Mesendoderm (in vitro differentiated cells): Measurements from ENCODE around the gene MRS2.

Experiments
- DNase-seq: peaks from one replicate; pipeline ENCODE4 v3.0.0; 2013
- H2AK5ac ChIP-seq: 2 replicates; pipeline ENCODE4 v1.6.1; 2013; ENCODE audit warnings: low read length, inconsistent platforms
- H2BK120ac ChIP-seq: 2 replicates; pipeline ENCODE4 v1.6.1; 2013; ENCODE audit warnings: low read depth, mild to moderate bottlenecking, low read length, moderate library complexity, mixed read lengths
- H2BK15ac ChIP-seq: replicated peaks from 2 replicates; pipeline ENCODE4 v1.6.1; 2013; ENCODE audit warnings: low read depth, mild to moderate bottlenecking, moderate library complexity
- H2BK5ac ChIP-seq: 2 replicates; pipeline ENCODE4 v1.6.1; 2013; ENCODE audit warnings: low read length, inconsistent platforms
- H3K18ac ChIP-seq: 2 replicates; pipeline ENCODE4 v1.6.1; 2013; ENCODE audit warnings: mild to moderate bottlenecking, low read length, mixed read lengths
- H3K23ac ChIP-seq: one replicate; pipeline ENCODE4 v1.6.1; 2013; ENCODE audit warnings: low read length
- H3K27ac ChIP-seq: 2 replicates; pipeline ENCODE4 v1.5.1; 2013; ENCODE audit warnings: low read depth, mild to moderate bottlenecking, inconsistent platforms, low read length, moderate library complexity
- H3K27me3 ChIP-seq: 2 replicates; pipeline ENCODE4 v1.6.1; 2013; ENCODE audit warnings: low read length, control low read depth, mild to moderate bottlenecking, inconsistent platforms; ENCODE audit not compliant: insufficient read depth, poor library complexity
- H3K36me3 ChIP-seq: 2 replicates; pipeline ENCODE4 v1.6.1; 2013; ENCODE audit warnings: low read length, inconsistent platforms; ENCODE audit not compliant: control insufficient read depth, insufficient read depth
- H3K4ac ChIP-seq: one replicate; pipeline ENCODE4 v1.6.1; 2013; ENCODE audit warnings: low read depth, mild to moderate bottlenecking, low read length, moderate library complexity
- H3K4me1 ChIP-seq: 2 replicates; pipeline ENCODE4 v1.6.1; 2013; ENCODE audit warnings: low read depth, low read length, inconsistent platforms; ENCODE audit not compliant: control insufficient read depth
- H3K4me2 ChIP-seq: 2 replicates; pipeline ENCODE4 v1.6.1; 2013; ENCODE audit warnings: low read length
- H3K4me3 ChIP-seq: 2 replicates; pipeline ENCODE4 v1.5.1; 2013; ENCODE audit warnings: mild to moderate bottlenecking, low read length
- H3K56ac ChIP-seq: one replicate; pipeline ENCODE4 v1.6.1; 2013; ENCODE audit warnings: low read length
- H3K79me1 ChIP-seq: 2 replicates; pipeline ENCODE4 v1.6.1; 2013; ENCODE audit warnings: low read length, inconsistent platforms
- H3K79me2 ChIP-seq: 2 replicates; pipeline ENCODE4 v1.6.1; 2013; ENCODE audit warnings: mild to moderate bottlenecking, low read length; ENCODE audit not compliant: control insufficient read depth, insufficient read depth
- H3K9ac ChIP-seq: 2 replicates; pipeline ENCODE4 v1.6.1; 2013; ENCODE audit warnings: low read length, inconsistent platforms
- H4K5ac ChIP-seq: one replicate; pipeline ENCODE4 v1.6.1; 2013; ENCODE audit warnings: low read length
- H4K8ac ChIP-seq: one replicate; pipeline ENCODE4 v1.6.1; 2013; ENCODE audit warnings: low read depth, mild to moderate bottlenecking, control low read depth, low read length, moderate library complexity
- WGBS: extraction: QIAGEN DNeasy Blood & Tissue Kit; methylation state at CpG from one replicate; pipeline ENCODE4 v1.1.7; 2013; ENCODE audit warnings: low lambda C conversion rate, missing lambda C conversion rate; ENCODE audit not compliant: insufficient coverage; ENCODE audit errors: extremely low coverage; 5-methylcytosine and 5-hydroxymethylcytosine counted together

MRS2 gene

GRCh38 chr6:24401458-24401857 lies 1.3 kb upstream of the MRS2 start:
- Histone ChIP-seq H3K9ac (no peak overlapping the region), H3K79me2 (peaks cover 34% of the 10 kb centered on the region), H2BK120ac (no peak overlapping the region), H3K56ac (peak overlapping the region; percentile 1), H2BK5ac (no peak overlapping the region), H4K5ac (no peak overlapping the region), H4K8ac (no peak overlapping the region), H3K27me3 (no peaks in the 10 kb centered on the region), H3K18ac (peak overlapping the region; percentile 71), H2BK15ac (no peak overlapping the region), H3K4me2 (no peak overlapping the region), H3K4me1 (peaks cover 13% of the 10 kb centered on the region), H3K4me3 (no peak overlapping the region), H3K79me1 (peaks cover 2% of the 10 kb centered on the region), H3K27ac (peak overlapping the region; percentile 32), H3K36me3 (no peaks in the 10 kb centered on the region), H2AK5ac (no peak overlapping the region), H3K23ac (no peak overlapping the region), H3K4ac (no peak overlapping the region)
- no CpG with 5 or more reads among the region's 4 CpGs for WGBS
- peak; percentile 86 for DNase-seq

- DNase-seq: peak; percentile 80
- H3K23ac ChIP-seq: no peak overlapping the region
Observed at GRCh38 chr6:24403501-24403824, 727 bp downstream of the MRS2 start.

DNA sequence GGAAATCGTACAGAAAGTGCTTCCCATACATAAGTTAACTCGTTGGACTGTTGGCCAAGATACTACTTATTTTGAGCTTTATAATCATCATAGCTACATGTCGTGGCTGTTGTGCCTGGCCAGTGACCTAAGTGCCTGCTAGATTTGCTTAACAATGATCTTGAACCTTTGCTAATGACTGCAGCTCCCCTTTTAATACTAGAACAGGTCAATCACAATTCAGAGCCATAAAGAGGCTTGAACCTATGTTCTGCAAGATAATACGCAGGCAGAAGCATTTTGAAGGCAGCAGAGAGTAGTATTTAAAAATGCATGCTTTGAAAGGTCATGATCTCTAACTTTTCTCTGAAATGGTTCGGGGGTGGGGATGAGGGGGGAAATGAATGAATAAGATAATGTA lies 2.5 kb downstream of the MRS2 start:
- H3K4ac ChIP-seq: no peak overlapping the region
- H3K4me1 ChIP-seq: peaks cover 8% of the 10 kb centered on the region
- H3K9ac ChIP-seq: peak overlapping the region; percentile 15
- H4K8ac ChIP-seq: no peak overlapping the region
- no peaks in the 10 kb centered on the region for H3K27me3 ChIP-seq
- H4K5ac ChIP-seq: peak overlapping the region; percentile 33
- H2BK120ac ChIP-seq: no peak overlapping the region
- peaks cover 2% of the 10 kb centered on the region for H3K36me3 ChIP-seq
- no peak for DNase-seq
- no CpG with 5 or more reads among the region's 5 CpGs for WGBS
- no peak overlapping the region for H3K23ac ChIP-seq
- H2BK15ac ChIP-seq: no peak overlapping the region
- H3K56ac ChIP-seq: peak overlapping the region; percentile 68
- no peak overlapping the region for H2AK5ac ChIP-seq
- no peak overlapping the region for H2BK5ac ChIP-seq
- H3K79me2 ChIP-seq: peaks cover 46% of the 10 kb centered on the region
- H3K4me3 ChIP-seq: no peak overlapping the region
- H3K27ac ChIP-seq: no peak overlapping the region
- H3K4me2 ChIP-seq: peak overlapping the region; percentile 18
- H3K18ac ChIP-seq: no peak overlapping the region
- peaks cover 2% of the 10 kb centered on the region for H3K79me1 ChIP-seq

More at GRCh38 chr6:24403501-24403824, 727 bp downstream of the MRS2 start:
- Histone ChIP-seq H3K4ac (no peak overlapping the region), H3K36me3 (no peaks in the 10 kb centered on the region), H3K9ac (peak overlapping the region; percentile 96), H2BK5ac (peak overlapping the region; percentile 37), H2AK5ac (no peak overlapping the region), H3K56ac (peak overlapping the region; percentile 96), H3K27me3 (no peaks in the 10 kb centered on the region), H3K79me1 (peaks cover 2% of the 10 kb centered on the region), H3K4me2 (peak overlapping the region; percentile 30), H2BK15ac (no peak overlapping the region), H2BK120ac (no peak overlapping the region), H4K5ac (no peak overlapping the region), H3K18ac (peak overlapping the region; percentile 29), H3K27ac (no peak overlapping the region), H3K4me1 (peaks cover 13% of the 10 kb centered on the region), H4K8ac (no peak overlapping the region), H3K4me3 (peak overlapping the region; percentile 87), H3K79me2 (peaks cover 42% of the 10 kb centered on the region)
- no CpG with 5 or more reads among the region's 12 CpGs for WGBS

DNA sequence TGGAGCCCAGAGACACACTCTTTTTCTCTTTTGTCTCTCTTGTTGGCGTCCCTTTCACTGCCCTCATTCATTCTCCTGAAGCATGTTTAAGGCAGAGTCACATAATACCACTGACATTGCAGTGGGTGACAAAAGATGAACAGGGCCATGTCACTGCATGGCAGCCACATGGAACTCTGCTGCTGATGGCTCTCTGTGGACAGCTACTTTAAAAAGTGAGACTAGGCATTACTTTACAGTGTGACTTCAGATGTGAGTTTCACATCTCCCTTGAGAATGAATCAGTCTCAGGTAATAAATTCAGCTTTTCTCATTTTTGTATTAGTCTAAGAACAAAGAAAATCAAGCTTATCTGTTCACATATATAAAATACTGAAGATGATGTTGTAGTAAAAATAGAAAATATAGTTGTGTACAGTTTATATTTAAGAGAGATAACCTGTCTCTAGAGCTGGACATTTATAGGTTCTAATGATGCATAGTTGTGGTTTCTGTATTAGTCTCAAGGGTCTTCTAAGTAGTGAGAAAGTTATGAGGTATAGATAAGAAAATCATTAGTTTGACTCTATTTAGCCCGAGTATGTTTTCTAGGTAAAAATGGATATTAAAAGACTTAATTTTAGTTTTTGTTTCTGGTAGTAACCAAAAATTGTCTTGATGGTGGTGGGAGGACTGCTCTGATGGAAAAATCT lies 6.1 kb downstream of the MRS2 start:
- no peak overlapping the region for H3K18ac ChIP-seq

DNA sequence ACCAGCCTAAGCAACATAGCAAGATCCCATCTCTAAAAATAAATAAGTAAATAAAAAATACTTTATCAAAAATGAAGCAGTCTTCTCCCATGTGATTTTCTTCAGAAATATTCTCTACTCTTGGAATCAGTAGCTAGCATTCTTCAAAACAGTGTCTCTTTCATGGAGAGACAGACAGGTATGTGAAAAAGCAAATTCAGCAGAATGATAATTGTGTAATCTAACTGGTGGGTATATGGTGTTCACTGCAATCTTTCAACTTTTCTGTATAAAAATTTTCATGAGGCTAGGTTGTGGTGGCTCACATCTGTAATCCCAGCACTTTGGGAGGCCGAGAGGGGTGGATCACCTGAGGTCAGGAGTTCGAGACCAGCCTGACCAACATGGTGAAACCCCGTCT lies 7.9 kb downstream of the MRS2 start:
- DNase-seq: no peak
- WGBS: no CpG with 5 or more reads among the region's 3 CpGs

More for the DNA sequence above, 6.1 kb downstream of the MRS2 start:
- Histone ChIP-seq H3K4me1 (peaks cover 3% of the 10 kb centered on the region), H3K36me3 (peaks cover 6% of the 10 kb centered on the region), H3K4ac (no peak overlapping the region), H4K8ac (no peak overlapping the region), H3K4me2 (no peak overlapping the region), H2BK120ac (no peak overlapping the region), H2BK5ac (no peak overlapping the region), H2BK15ac (no peak overlapping the region), H3K79me1 (peaks cover 6% of the 10 kb centered on the region), H3K27me3 (no peaks in the 10 kb centered on the region), H3K79me2 (peaks cover 32% of the 10 kb centered on the region), H3K4me3 (no peak overlapping the region), H4K5ac (no peak overlapping the region), H2AK5ac (no peak overlapping the region), H3K56ac (no peak overlapping the region), H3K23ac (no peak overlapping the region), H3K27ac (no peak overlapping the region), H3K9ac (no peak overlapping the region)
- DNase-seq: no peak
- no CpG with 5 or more reads among the region's 2 CpGs for WGBS

GRCh38 chr6:24412294-24412693 lies 9.6 kb downstream of the MRS2 start:
- Histone ChIP-seq H3K23ac (no peak overlapping the region), H2BK15ac (no peak overlapping the region), H4K5ac (no peak overlapping the region), H2AK5ac (no peak overlapping the region), H3K4me2 (no peak overlapping the region), H3K56ac (no peak overlapping the region), H3K79me2 (peaks cover 15% of the 10 kb centered on the region), H3K27me3 (no peaks in the 10 kb centered on the region), H3K79me1 (peaks cover 4% of the 10 kb centered on the region), H3K4me1 (no peaks in the 10 kb centered on the region), H3K9ac (no peak overlapping the region), H3K36me3 (peaks cover 7% of the 10 kb centered on the region), H2BK120ac (no peak overlapping the region), H4K8ac (no peak overlapping the region), H3K18ac (no peak overlapping the region), H3K4me3 (no peak overlapping the region), H3K27ac (no peak overlapping the region), H2BK5ac (no peak overlapping the region), H3K4ac (no peak overlapping the region)
- no CpG with 5 or more reads among the region's 4 CpGs for WGBS
- no peak for DNase-seq

More for the DNA sequence above, 7.9 kb downstream of the MRS2 start:
- no peak overlapping the region for H3K4ac ChIP-seq
- peaks cover 18% of the 10 kb centered on the region for H3K79me2 ChIP-seq
- H3K79me1 ChIP-seq: peaks cover 4% of the 10 kb centered on the region
- no peak overlapping the region for H3K27ac ChIP-seq
- H3K4me3 ChIP-seq: no peak overlapping the region
- H2BK120ac ChIP-seq: no peak overlapping the region
- H3K36me3 ChIP-seq: peaks cover 6% of the 10 kb centered on the region
- no peaks in the 10 kb centered on the region for H3K27me3 ChIP-seq
- H3K56ac ChIP-seq: no peak overlapping the region
- no peak overlapping the region for H3K4me2 ChIP-seq
- no peak overlapping the region for H3K23ac ChIP-seq
- H2BK5ac ChIP-seq: no peak overlapping the region
- H3K18ac ChIP-seq: no peak overlapping the region
- no peak overlapping the region for H2BK15ac ChIP-seq
- H2AK5ac ChIP-seq: no peak overlapping the region
- no peak overlapping the region for H4K8ac ChIP-seq
- no peaks in the 10 kb centered on the region for H3K4me1 ChIP-seq
- no peak overlapping the region for H3K9ac ChIP-seq
- H4K5ac ChIP-seq: no peak overlapping the region
